Measurements from ENCODE around the gene RASA2. TPM values are rescaled to one million over a fixed set of nuclear protein-coding genes. Genes with fewer than 3 reads are reported as not detected.

RASA2 gene
- total RNA-seq, 2 donors from 2014 or later, result 3.3 to 5.1 TPM

GRCh38 chr3:141540531-141540930 is 53.7 kb downstream of the RASA2 start:
- no peaks in the 10 kb centered on the region for H3K4me1 ChIP-seq
- H3K27ac ChIP-seq, result no peak overlapping the region
- no peaks in the 10 kb centered on the region for H3K27me3 ChIP-seq
- H3K36me3 ChIP-seq, result no peaks in the 10 kb centered on the region
- TF ChIP-seq CTCF (IDR thresholded peaks at IDR 0.05), result no peak
- H3K9me3 ChIP-seq, result peaks cover 0 to 14% of the 10 kb centered on the region in 2 donors
- H3K4me3 ChIP-seq, result no peak overlapping the region
- no peak for DNase-seq (ENCODE audit: low spot score)

GRCh38 chr3:141542202-141542969 is 55.6 kb downstream of the RASA2 start:
- no peaks in the 10 kb centered on the region for H3K4me1 ChIP-seq
- no peaks in the 10 kb centered on the region for H3K36me3 ChIP-seq
- TF ChIP-seq CTCF (IDR thresholded peaks at IDR 0.05), result no peak
- H3K27me3 ChIP-seq, result no peaks in the 10 kb centered on the region
- no peak overlapping the region for H3K27ac ChIP-seq
- no peak for DNase-seq (ENCODE audit: low spot score)
- peaks cover 0 to 14% of the 10 kb centered on the region in 2 donors for H3K9me3 ChIP-seq
- H3K4me3 ChIP-seq, result no peak overlapping the region

- peaks cover 0 to 14% of the 10 kb centered on the region in 2 donors for H3K9me3 ChIP-seq
- no peaks in the 10 kb centered on the region for H3K27me3 ChIP-seq
- H3K27ac ChIP-seq, result no peak overlapping the region
- no peaks in the 10 kb centered on the region for H3K36me3 ChIP-seq
- no peak overlapping the region for H3K4me3 ChIP-seq
- peak in 1 of 2 donors; percentile 39 for TF ChIP-seq CTCF (IDR thresholded peaks at IDR 0.05)
- DNase-seq (ENCODE audit: low spot score), result no peak
- no peaks in the 10 kb centered on the region for H3K4me1 ChIP-seq
These were observed 56.2 kb downstream of the RASA2 start for GRCh38 chr3:141542989-141543388.

GRCh38 chr3:141544697-141545096 is 57.9 kb downstream of the RASA2 start:
- H3K27me3 ChIP-seq, result no peaks in the 10 kb centered on the region
- no peak overlapping the region for H3K27ac ChIP-seq
- no peak for TF ChIP-seq CTCF (IDR thresholded peaks at IDR 0.05)
- no peak overlapping the region for H3K4me3 ChIP-seq
- H3K36me3 ChIP-seq, result no peaks in the 10 kb centered on the region
- no peak for DNase-seq (ENCODE audit: low spot score)
- H3K4me1 ChIP-seq, result no peaks in the 10 kb centered on the region
- H3K9me3 ChIP-seq, result peaks cover 0 to 14% of the 10 kb centered on the region in 2 donors

GRCh38 chr3:141546081-141546480 is 59.3 kb downstream of the RASA2 start:
- no peaks in the 10 kb centered on the region for H3K27me3 ChIP-seq
- no peak for DNase-seq (ENCODE audit: low spot score)
- no peak overlapping the region for H3K4me3 ChIP-seq
- H3K9me3 ChIP-seq, result peaks cover 0 to 14% of the 10 kb centered on the region in 2 donors
- H3K4me1 ChIP-seq, result no peaks in the 10 kb centered on the region
- no peaks in the 10 kb centered on the region for H3K36me3 ChIP-seq
- H3K27ac ChIP-seq, result no peak overlapping the region
- TF ChIP-seq CTCF (IDR thresholded peaks at IDR 0.05), result no peak

GRCh38 chr3:141546586-141546985 is 59.8 kb downstream of the RASA2 start:
- Histone ChIP-seq H3K36me3 (no peaks in the 10 kb centered on the region), H3K27me3 (no peaks in the 10 kb centered on the region), H3K4me1 (no peaks in the 10 kb centered on the region), H3K9me3 (peaks cover 0 to 14% of the 10 kb centered on the region in 2 donors), H3K27ac (no peak overlapping the region), H3K4me3 (no peak overlapping the region)
- TF ChIP-seq CTCF (IDR thresholded peaks at IDR 0.05), result no peak
- no peak for DNase-seq (ENCODE audit: low spot score)

All from right atrium auricular region (tissue), 2 donors.